PC-3 (cell line): Measurements from ENCODE around the gene ZCCHC3. TPM values are rescaled to one million over a fixed set of nuclear protein-coding genes. Genes with fewer than 3 reads are reported as not detected.

Experiments
- ATAC-seq: fragments of 200-7000 bp; cut with Tn5 transposase; 2 replicates; pipeline ENCODE4 v1.9.1; 2020; ENCODE audit warnings: mild to moderate bottlenecking, moderate library complexity
- BruUV-seq: library from RNA; stranded (reverse); fragments of 400-500 nt; replicated peaks from 2 replicates; lab custom pipeline; 2021; lab: Mats Ljungman, UMichigan
- CTCF ChIA-PET: fragments of 300-600 bp; sonication (Branson Sonifier 250); formaldehyde crosslinking; loops from one replicate; lab custom pipeline; 2022; ENCODE audit warnings: antibody characterized with exemption; lab: Charles Lee
- POLR2A ChIA-PET: fragments of 300-600 bp; sonication (Branson Sonifier 250); formaldehyde crosslinking; loops from one replicate; lab custom pipeline; 2022; ENCODE audit warnings: antibody characterized with exemption; ENCODE audit not compliant: unreplicated experiment; lab: Charles Lee
- DNase-seq: peaks from one replicate; pipeline ENCODE4 v3.0.0-alpha.2; 2015
- H2AFZ ChIP-seq: fragments of 300-600 bp; sonication (generic); 2 replicates; pipeline ENCODE4 v1.6.0; 2016; ENCODE audit warnings: antibody characterized with exemption, low read length
- H3F3A ChIP-seq: fragments of 300-600 bp; sonication (generic); one replicate; pipeline ENCODE4 v1.6.0; 2017; ENCODE audit warnings: antibody characterized with exemption, low read length, control low read depth, mild to moderate bottlenecking; ENCODE audit not compliant: unreplicated experiment
- H3K27ac ChIP-seq: fragments of 300-600 bp; sonication (generic); 2 replicates; pipeline ENCODE4 v1.5.1; 2016; ENCODE audit warnings: mild to moderate bottlenecking, low read length
- H3K27me3 ChIP-seq: fragments of 300-600 bp; sonication (generic); 2 replicates; pipeline ENCODE4 v1.6.1; 2016; ENCODE audit warnings: low read length, mixed read lengths
- H3K36me3 ChIP-seq: fragments of 300-600 bp; sonication (generic); 2 replicates; pipeline ENCODE4 v1.6.1; 2016; ENCODE audit warnings: low read depth, mixed run types, low read length, mixed read lengths
- H3K4me1 ChIP-seq: fragments of 300-600 bp; sonication (generic); 2 replicates; pipeline ENCODE4 v1.5.1; 2016; ENCODE audit warnings: low read length; ENCODE audit not compliant: insufficient read depth
- H3K4me2 ChIP-seq: fragments of 300-600 bp; sonication (generic); 2 replicates; pipeline ENCODE4 v1.6.0; 2016; ENCODE audit warnings: low read length
- H3K4me3 ChIP-seq: fragments of 300-600 bp; sonication (generic); 2 replicates; pipeline ENCODE4 v1.5.1; 2016; ENCODE audit warnings: mild to moderate bottlenecking, low read length, mixed read lengths
- H3K79me2 ChIP-seq: fragments of 300-600 bp; sonication (generic); 2 replicates; pipeline ENCODE4 v1.6.1; 2017; ENCODE audit warnings: low read length, mixed read lengths
- H3K9ac ChIP-seq: fragments of 300-600 bp; sonication (generic); 2 replicates; pipeline ENCODE4 v1.6.0; 2016; ENCODE audit warnings: mild to moderate bottlenecking, low read length
- H3K9me2 ChIP-seq: fragments of 300-600 bp; sonication (generic); replicated peaks from 2 replicates; pipeline ENCODE4 v1.6.1; 2016; ENCODE audit warnings: mixed run types, low read length, mixed read lengths
- H3K9me3 ChIP-seq: fragments of 300-600 bp; sonication (generic); 2 replicates; pipeline ENCODE4 v1.6.1; 2016; ENCODE audit warnings: low read length, mixed read lengths
- H4K20me1 ChIP-seq: fragments of 300-600 bp; sonication (generic); 2 replicates; pipeline ENCODE4 v1.6.1; 2016; ENCODE audit warnings: low read length, mixed read lengths
- EZH2 ChIP-seq: fragments of 300-600 bp; sonication (generic); IDR thresholded peaks from one replicate; pipeline ENCODE4 v1.6.1; 2017; ENCODE audit warnings: antibody characterized with exemption, mild to moderate bottlenecking, low read length; ENCODE audit not compliant: unreplicated experiment
- EZH2phosphoT487 ChIP-seq: fragments of 300-600 bp; sonication (generic); IDR thresholded peaks from 2 replicates; pipeline ENCODE4 v1.6.1; 2018; ENCODE audit warnings: mild to moderate bottlenecking, antibody characterized with exemption, low read length, borderline replicate concordance
- intact Hi-C: fragments of 100-400 bp; cut with micrococcal nuclease; formaldehyde crosslinking; loops from 2 replicates; pipeline ENCODE4 v1.9.0; 2023
- total RNA-seq: library from RNA; depleted of rRNA; stranded (reverse); fragments of >200 nt; gene quantifications from 2 replicates; pipeline ENCODE4 v1.2.3, GENCODE V29; 2014
- TF ChIP-seq, protein P1 (sequence below): fragments of 300-600 bp; sonication (generic); conservative IDR thresholded peaks from 2 replicates; pipeline ENCODE4 v1.5.1; 2017; ENCODE audit warnings: antibody characterized with exemption, low read depth, mild to moderate bottlenecking, low read length

Gene ZCCHC3
- total RNA-seq, 1 experiment from 2014 or later = 18.5 TPM

DNA sequence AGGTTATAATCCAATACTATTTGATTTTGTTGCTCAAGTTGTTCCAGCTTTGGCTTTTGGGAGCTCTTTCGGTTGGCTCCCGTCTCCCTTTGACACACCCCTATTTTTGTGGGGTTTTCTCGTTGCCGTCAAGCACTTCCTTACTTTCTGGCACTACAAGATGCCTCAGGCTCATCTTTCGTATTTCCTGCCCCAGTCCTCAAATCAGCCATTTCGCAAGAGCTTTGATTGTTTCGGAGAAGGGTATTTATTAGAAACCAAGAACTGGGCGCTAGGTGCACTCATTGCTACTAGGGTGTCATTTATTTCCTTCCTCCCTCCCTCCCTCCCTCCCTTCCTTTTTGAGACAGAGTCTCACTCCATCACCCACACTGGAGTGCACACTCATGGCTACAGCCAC lies 14.7 kb downstream of the ZCCHC3 start:
- Histone ChIP-seq H3K4me3 (no peak overlapping the region), H3K4me1 (peaks cover 17% of the 10 kb centered on the region), H2AFZ (no peak overlapping the region), H3K9me3 (no peaks in the 10 kb centered on the region), H3K4me2 (no peak overlapping the region), H4K20me1 (no peaks in the 10 kb centered on the region), H3K9me2 (no peaks in the 10 kb centered on the region), H3F3A (no peaks in the 10 kb centered on the region), H3K9ac (no peak overlapping the region), H3K27me3 (no peaks in the 10 kb centered on the region), H3K79me2 (no peaks in the 10 kb centered on the region), H3K27ac (no peak overlapping the region), H3K36me3 (no peaks in the 10 kb centered on the region)
- ChIA-PET CTCF (no interaction called here), POLR2A (no interaction called here)
- DNase-seq (no peak), ATAC-seq (no peak)
- TF ChIP-seq EZH2phosphoT487 = no peak
- no peak for TF ChIP-seq EZH2
- TF ChIP-seq, protein P1, sequence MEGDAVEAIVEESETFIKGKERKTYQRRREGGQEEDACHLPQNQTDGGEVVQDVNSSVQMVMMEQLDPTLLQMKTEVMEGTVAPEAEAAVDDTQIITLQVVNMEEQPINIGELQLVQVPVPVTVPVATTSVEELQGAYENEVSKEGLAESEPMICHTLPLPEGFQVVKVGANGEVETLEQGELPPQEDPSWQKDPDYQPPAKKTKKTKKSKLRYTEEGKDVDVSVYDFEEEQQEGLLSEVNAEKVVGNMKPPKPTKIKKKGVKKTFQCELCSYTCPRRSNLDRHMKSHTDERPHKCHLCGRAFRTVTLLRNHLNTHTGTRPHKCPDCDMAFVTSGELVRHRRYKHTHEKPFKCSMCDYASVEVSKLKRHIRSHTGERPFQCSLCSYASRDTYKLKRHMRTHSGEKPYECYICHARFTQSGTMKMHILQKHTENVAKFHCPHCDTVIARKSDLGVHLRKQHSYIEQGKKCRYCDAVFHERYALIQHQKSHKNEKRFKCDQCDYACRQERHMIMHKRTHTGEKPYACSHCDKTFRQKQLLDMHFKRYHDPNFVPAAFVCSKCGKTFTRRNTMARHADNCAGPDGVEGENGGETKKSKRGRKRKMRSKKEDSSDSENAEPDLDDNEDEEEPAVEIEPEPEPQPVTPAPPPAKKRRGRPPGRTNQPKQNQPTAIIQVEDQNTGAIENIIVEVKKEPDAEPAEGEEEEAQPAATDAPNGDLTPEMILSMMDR = no peak
- BruUV-seq = no TSS peak
- intact Hi-C loops = no loop called here

DNA sequence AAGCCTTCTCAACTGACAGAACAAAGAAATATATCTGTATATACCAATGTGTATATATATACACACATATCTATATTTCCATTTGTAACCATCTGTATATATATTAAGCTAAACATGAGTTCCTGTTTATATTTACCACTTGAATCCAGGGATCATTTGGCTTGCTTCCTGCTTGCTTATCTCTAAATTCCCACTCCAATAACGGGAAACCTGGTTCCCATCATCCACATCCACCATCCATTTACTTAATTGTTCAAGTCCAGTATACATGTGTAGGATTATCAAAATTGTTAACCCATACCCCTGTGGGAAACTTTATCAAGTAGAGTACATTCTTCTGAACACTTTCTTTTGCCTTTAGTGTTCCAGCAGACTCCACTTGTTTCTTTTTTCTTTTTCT lies 15.5 kb downstream of the ZCCHC3 start:
- Histone ChIP-seq H3K9ac (no peak overlapping the region), H3K9me2 (no peaks in the 10 kb centered on the region), H3F3A (no peaks in the 10 kb centered on the region), H3K4me1 (peaks cover 17% of the 10 kb centered on the region), H3K27me3 (no peaks in the 10 kb centered on the region), H3K36me3 (no peaks in the 10 kb centered on the region), H3K4me2 (no peak overlapping the region), H4K20me1 (no peaks in the 10 kb centered on the region), H2AFZ (no peak overlapping the region), H3K79me2 (no peaks in the 10 kb centered on the region), H3K4me3 (no peak overlapping the region), H3K27ac (no peak overlapping the region), H3K9me3 (no peaks in the 10 kb centered on the region)
- intact Hi-C loops = no loop called here
- DNase-seq = no peak
- no TSS peak for BruUV-seq
- CTCF ChIA-PET = no interaction called here
- POLR2A ChIA-PET = no interaction called here
- ATAC-seq = no peak
- TF ChIP-seq EZH2phosphoT487 (no peak), EZH2 (no peak)
- TF ChIP-seq, protein P1 = no peak

DNA sequence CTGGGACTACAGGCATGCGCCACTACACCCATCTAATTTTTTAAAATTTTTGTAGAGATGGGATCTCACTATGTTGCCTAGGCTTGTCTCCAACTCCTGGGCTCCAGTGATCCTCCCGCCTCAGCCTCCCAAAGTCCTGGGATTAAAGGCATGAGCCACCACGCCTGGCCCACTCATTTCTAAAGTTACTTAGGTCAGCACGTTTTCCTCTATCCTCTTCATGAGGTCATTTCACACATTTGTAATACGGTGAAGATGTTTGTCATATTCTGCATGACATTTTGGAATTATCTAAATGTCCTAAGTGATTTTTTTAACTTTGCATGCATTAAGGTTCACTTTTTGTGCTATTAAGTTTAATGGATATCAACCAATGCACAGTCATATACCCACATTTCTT lies 16.0 kb downstream of the ZCCHC3 start:
- Histone ChIP-seq H3K79me2 (no peaks in the 10 kb centered on the region), H3K4me1 (peaks cover 13% of the 10 kb centered on the region), H3K27ac (no peak overlapping the region), H4K20me1 (no peaks in the 10 kb centered on the region), H3K4me3 (no peak overlapping the region), H3K36me3 (no peaks in the 10 kb centered on the region), H3K9me2 (no peaks in the 10 kb centered on the region), H3F3A (no peaks in the 10 kb centered on the region), H3K9me3 (no peaks in the 10 kb centered on the region), H3K4me2 (peak overlapping the region; percentile 23; the same call in 1 of the 2 replicates), H3K9ac (no peak overlapping the region), H2AFZ (no peak overlapping the region), H3K27me3 (no peaks in the 10 kb centered on the region)
- no peak for DNase-seq
- ChIA-PET CTCF (no interaction called here), POLR2A (no interaction called here)
- no peak for ATAC-seq
- TF ChIP-seq EZH2phosphoT487 (no peak), EZH2 (no peak)
- TF ChIP-seq, protein P1 = no peak
- intact Hi-C loops = no loop called here
- BruUV-seq = no TSS peak
